Superior temporal gyrus (tissue), 1 donor: Measurements from ENCODE around the gene VGF.
"Not testable (repeated sequence)": the region's sequence is repeated elsewhere in the genome, so short reads cannot be mapped to it uniquely, and the experiment has no call there.

Source experiments
- DNase-seq: peaks from one replicate; pipeline ENCODE4 v3.0.0-alpha.2; 2016; ENCODE audit errors: extremely low spot score

The VGF gene

GRCh38 chr7:101165075-101165957 is at the start of gene VGF:
VGF (minus strand) TSS chr7:101165569; CDS start chr7:101164843, 726 bp downstream.
- peak; percentile 92 for DNase-seq

GRCh38 chr7:101212014-101212413 is 46.6 kb upstream of the VGF start:
- no peak for DNase-seq

GRCh38 chr7:101211501-101211900 is 46.1 kb upstream of the VGF start:
- DNase-seq: no peak

GRCh38 chr7:101210143-101210542 is 44.8 kb upstream of the VGF start:
- DNase-seq: no peak

- DNase-seq: no peak
Measured at GRCh38 chr7:101208794-101209193, 43.4 kb upstream of the VGF start.

- DNase-seq: no peak
Measured at GRCh38 chr7:101207459-101207858, 42.1 kb upstream of the VGF start.

- no peak for DNase-seq
Measured at GRCh38 chr7:101206665-101207042, 41.3 kb upstream of the VGF start.

GRCh38 chr7:101205901-101206664 is 40.7 kb upstream of the VGF start:
- DNase-seq: no peak

GRCh38 chr7:101203740-101204738 is 38.7 kb upstream of the VGF start:
- DNase-seq: not testable (repeated sequence)

- DNase-seq: no peak
Measured at GRCh38 chr7:101202603-101202918, 37.2 kb upstream of the VGF start.

- no peak for DNase-seq
Measured at GRCh38 chr7:101201695-101202602, 36.6 kb upstream of the VGF start.

GRCh38 chr7:101200862-101201599 is 35.7 kb upstream of the VGF start, which contains the start of gene MOGAT3:
MOGAT3 (minus strand) TSS chr7:101201036; CDS start chr7:101200854, 182 bp downstream.
- no peak for DNase-seq

GRCh38 chr7:101200504-101200861 is 35.1 kb upstream of the VGF start:
- DNase-seq: no peak

GRCh38 chr7:101199522-101199921 is 34.2 kb upstream of the VGF start:
- not testable (repeated sequence) for DNase-seq

GRCh38 chr7:101198476-101198875 is 33.1 kb upstream of the VGF start:
- DNase-seq: no peak

GRCh38 chr7:101197991-101198390 is 32.6 kb upstream of the VGF start:
- DNase-seq: no peak

GRCh38 chr7:101195884-101196283 is 30.5 kb upstream of the VGF start:
- no peak for DNase-seq

GRCh38 chr7:101189109-101189508 is 23.7 kb upstream of the VGF start:
- DNase-seq: no peak

GRCh38 chr7:101186844-101187428 is 21.6 kb upstream of the VGF start:
- no peak for DNase-seq

GRCh38 chr7:101186194-101186593 is 20.8 kb upstream of the VGF start:
- DNase-seq: no peak
